HG03460 (cell line): ENCODE data around the gene LDB3.

ENCODE experiments used
- ATAC-seq: cut with Tn5 transposase; IDR thresholded peaks from one replicate; pipeline ENCODE4 v1.9.1; 2021; ENCODE audit not compliant: unreplicated experiment

LDB3 gene

GRCh38 chr10:86664341-86665217 lies 3.7 kb upstream of the LDB3 start:
- ATAC-seq, result no peak

GRCh38 chr10:86665218-86665607 lies 3.1 kb upstream of the LDB3 start:
- no peak for ATAC-seq

DNA sequence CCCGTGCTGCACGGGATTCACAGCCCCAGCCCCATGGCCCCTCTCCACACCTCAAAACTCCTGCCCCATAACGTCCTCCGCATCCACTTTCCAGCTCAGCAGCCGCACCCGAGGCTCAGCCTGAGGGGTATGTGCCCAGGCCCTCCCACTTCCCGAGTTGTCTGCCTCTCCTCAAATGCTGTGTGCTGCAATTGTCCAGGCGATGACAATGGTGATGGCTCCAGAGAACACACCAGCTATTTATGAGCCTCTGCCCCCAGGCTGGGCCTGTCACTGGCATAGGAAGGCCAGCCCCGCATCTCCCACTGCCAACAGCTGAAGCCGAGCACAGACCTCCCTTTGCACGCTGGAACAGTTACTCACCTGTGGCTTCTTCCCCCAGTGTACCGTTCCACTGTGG lies 2.4 kb upstream of the LDB3 start:
- ATAC-seq, result no peak

- no peak for ATAC-seq
Observed at GRCh38 chr10:86666538-86666937, 1.8 kb upstream of the LDB3 start.

GRCh38 chr10:86667421-86668181 lies 710 bp upstream of the LDB3 start:
- ATAC-seq, result no peak

DNA sequence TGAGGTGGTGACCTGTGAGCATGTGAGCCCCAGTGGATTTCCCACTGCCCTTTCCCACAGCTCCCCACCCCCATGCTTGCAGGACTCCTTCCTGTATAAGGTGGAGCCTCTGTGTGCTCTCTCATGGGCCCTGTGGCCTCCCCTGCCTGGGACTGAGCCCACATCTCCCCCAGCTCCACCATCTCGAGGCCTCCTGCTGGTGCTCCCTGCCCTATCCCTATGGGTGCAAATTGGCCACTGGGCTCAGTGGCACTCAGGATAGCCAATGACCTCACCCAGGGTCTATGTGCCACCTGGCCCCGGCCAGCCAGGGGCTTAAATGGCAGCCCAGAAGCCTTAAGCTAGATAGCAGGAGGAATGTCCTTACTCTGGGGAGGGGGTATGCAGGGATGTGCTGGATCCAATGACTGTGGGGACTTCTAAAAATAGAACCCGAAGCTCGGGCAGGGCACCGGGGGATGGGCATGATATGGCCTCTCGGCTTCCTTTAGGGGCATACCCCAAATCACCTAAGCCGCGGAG lies 2.0 kb downstream of the LDB3 start:
- no peak for ATAC-seq

DNA sequence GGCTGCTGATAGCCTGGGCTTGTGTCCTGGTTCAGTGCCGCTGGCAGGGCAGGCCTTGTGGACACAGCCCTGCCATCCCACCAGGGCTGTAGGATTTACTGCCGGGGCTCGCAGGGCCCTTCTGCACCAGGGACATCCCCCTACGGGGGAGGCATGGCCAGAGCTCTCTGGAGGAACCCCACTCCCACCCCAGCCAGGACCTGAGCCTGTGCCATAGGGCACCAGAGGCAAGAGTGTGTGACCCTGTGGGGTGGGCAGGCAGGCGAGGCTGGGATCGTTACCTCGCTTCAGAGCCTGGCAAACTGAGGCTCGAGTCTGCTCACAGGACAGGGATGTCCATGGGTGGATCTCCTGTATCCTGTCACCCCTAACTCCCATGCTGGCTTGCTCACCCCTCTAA lies 2.6 kb downstream of the LDB3 start:
- ATAC-seq, result no peak

DNA sequence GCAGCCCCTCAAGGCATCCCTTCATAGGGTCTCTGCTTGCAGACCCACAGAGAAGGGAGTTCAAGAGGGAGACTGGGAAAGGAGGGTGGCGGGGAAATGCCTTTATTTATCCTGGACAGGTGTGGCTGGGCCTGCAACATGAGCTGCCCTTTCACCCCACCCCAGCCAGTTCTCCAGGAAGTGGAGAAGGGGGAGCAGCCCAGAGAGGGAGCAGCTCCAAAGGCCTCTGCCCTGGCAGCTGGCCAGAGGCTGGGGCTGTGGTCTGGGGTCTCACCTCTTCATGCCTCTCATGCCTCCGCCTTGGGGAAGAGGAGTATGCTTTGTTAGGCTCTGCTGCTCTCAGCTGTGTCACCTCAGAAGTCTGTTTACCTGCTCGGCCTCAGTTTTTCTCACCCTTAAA lies 3.1 kb downstream of the LDB3 start:
- ATAC-seq, result no peak

DNA sequence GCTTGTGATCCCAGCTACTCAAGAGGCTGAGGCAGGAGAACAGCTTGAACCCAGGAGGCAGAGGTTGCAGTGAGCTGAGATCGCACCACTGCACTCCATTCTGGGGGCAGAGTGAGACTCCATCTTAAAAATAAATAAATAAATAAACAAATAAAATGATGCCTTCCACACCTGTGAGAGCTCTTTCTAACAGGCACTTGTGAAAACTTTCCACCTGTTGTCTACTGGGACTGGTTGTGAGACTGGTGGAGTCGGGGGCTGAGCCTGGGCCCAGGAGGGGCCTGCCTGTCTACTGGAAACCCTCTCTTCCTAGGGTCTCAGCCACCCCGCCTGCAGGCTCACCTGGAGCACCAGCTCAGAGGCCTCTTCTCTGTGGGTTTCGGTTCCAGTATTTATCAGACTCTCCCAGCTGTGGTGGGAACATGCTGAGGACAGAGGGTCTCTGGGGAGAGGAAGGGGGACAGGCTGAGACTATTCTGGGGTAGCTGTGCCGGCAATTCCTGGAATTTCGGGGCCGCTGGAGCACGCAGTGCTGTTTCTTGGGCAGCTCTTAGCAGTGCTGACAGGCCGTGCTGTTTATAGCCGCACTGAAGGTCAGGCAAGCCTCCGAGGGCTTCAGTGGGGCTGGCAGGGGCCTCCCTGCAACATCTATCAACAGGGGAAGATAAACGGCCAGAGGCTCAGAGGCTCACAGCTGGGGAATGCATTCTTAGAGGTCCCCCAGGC lies 3.8 kb downstream of the LDB3 start:
- ATAC-seq, result no peak

GRCh38 chr10:86673216-86673826 lies 5.0 kb downstream of the LDB3 start:
- no peak for ATAC-seq

DNA sequence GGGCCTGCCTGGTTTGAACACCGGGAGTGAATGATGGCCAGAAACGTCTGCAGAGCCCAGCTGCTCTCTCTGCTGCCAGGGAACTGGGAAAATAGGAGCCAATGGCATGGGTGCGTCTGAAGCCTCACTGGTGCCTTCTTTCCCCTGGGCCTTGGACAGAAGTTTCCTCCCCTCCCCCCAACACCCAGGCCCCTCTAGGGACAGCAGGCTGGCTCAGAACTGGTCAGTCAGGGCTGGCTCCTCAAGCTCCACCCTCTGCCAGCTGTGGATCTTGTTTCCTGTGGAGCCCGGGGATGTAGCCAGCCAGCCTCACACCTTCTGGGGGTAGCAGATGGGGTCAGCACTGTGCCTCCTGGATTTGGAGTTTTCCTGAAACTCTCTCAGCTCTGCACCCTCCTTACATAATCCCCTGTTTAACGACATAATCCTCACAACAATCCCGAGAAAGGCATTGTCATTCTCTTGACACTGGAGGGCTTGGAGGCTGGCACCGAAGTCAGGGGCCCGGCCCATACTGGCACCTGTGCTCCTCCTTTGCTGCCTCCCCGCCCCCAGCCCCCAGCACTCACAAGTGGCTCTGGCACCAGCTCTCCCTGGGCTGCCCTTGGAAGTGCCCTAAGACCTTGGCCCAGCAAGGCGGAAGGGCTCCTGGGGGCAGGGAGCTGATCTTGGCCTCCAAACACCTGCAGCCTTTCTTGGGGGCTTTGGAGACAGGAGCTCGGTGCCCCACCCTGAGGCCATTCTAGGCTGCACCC lies 5.7 kb downstream of the LDB3 start:
- ATAC-seq, result no peak

DNA sequence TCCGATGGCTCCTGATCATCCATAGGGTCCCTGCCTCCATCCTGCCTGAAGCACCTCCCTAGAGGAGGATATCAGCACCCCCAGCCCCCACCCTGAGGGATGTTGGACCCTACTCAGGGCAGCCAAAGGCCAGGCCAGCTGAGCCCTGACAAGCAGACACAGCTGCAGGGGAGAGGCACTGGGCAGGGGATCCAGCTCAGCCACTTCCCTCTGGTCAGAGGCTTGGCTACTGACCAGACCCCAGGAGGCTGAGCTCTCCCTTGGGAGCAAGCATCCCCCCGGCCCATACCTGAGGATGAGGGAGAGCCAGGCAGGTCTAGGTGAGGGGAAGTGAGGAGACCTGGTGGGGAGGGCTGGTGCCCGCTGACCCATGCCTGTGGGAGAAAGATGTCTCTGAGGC lies 6.6 kb downstream of the LDB3 start:
- ATAC-seq, result no peak

DNA sequence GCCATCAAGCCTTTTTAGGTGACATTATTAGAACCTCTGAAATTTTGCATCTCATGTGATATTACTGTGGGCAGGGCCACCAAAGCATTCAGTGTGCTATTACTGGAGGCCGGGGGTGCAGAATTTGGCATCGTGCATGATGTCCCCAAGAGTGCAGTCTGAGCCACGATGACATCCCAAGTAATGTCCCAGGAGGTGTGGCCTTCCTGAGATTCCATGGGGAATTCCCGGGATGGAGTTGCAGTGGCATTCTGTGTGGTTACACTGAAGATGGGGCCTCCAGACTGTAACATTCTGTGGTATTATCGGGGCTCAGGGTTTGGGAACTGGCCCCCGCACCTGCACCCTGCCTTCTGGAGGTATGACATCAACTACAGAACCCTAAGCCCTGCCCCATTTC lies 9.1 kb downstream of the LDB3 start:
- ATAC-seq, result no peak

DNA sequence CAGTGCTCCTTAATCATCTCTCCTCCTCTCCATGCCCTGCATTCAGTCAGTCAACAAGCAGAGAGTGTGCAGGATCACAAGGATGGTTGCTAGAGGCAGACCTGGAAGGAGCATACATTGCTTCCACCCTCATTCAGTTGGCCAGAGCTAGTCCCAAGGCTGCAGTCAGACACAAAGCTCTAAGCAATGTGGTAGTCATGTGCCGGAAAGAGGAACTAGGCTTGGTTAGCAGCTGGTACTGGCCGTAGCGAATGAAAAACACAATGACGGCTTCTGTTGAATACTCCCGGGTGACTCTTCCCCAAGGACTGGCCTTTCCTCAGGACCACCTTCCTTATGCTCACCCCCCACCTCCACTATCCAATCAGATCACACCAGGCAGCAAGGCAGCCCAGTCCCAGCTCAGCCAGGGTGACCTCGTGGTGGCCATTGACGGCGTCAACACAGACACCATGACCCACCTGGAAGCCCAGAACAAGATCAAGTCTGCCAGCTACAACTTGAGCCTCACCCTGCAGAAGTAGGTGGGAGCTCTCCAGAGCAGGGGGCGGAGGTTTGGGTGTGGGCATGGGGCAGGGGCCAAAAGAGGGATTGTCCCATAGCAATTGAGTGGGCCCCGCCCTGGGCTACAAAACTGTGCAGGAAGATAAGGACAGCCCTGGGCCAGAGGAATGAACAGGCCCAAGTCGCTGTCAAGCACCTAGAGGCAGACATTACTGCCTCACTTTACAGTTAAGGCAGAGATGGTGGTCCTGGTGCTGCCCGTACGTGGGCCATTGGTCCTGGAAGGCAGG lies 10.9 kb downstream of the LDB3 start:
- no peak for ATAC-seq

DNA sequence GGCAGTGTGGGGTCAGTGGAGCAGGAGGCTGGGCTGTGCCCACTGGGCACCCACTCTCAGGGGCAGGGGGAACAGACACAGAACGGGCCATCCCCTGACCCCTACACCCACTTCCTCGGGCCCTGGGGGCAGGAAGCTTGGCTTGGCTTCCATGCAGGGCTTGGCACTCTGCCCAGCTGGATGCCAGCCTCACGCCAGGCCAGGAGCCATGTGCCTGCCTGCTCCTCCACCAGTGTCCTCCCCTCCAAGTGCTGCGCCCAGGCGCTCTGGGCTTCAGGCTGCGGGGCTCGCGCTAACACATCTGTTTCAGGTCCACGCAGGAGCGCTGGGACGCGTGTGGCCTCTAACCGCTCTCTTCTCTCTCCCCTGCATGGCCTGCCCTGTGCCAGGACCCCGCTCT lies 12.7 kb downstream of the LDB3 start:
- ATAC-seq, result no peak

GRCh38 chr10:86681722-86682386 lies 13.5 kb downstream of the LDB3 start:
- ATAC-seq, result no peak

DNA sequence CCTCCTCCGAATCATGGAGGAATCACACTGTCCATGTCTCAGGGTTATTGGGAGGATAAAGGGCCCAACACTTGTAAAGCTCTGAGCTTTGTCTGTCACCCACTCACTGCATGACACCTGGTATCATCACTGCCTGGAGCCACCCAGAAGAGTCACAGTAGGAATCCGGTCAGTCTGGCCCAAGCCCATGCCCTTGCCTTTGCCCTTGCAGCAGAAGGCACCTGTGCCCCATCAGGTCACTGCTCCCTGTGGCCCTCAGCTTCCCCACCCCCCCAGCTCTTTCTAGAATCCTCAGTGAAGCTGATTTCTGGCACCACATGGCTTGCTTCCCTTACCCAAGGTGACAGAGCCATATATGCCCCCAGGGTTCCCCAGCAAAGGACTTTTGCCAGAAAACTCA lies 14.4 kb downstream of the LDB3 start:
- no peak for ATAC-seq

DNA sequence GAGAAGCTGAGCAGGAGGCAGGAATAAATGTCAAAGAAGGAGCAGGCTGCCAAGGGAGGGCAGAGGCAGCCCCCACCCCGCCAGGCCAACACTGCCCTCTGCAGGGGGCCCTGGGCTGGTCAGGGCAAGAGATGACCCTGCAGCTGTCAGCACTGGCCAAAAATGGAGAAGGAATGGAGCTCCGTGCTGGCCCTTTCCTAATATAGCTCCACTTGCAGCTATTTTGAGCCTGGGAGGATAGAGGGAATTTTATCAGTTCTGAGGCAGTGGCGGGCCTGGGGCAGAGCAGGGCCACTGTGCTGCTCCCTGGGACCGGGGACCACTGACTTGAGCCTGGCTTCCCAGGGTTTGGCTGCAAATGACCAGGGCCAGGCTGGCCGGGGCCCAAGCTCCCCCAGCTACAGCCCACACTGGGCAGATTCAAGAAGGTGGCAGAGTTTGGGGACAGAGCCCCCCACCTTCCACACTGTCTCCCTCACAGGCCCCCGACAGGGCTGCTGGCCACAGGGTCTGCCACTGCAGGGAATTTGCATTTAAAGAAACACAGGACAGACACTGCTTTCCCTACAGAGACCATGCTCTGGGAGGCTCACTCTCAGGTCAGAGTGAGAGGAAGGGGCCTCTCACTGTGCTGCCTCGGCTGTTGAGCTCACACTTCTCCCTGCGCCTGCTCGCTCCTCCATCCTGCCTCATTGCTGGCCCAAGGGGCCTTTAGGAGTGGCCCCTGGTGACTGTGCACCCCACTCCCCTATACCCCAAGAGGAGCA lies 16.2 kb downstream of the LDB3 start:
- no peak for ATAC-seq
